Nephron progenitor cell (in vitro differentiated cells): Measurements from ENCODE around the gene WDR91.

ENCODE experiments used
- DNase-seq: peaks from one replicate; pipeline ENCODE4 v3.0.0; 2021
- H3K27ac Mint-ChIP-seq: 2 replicates; pipeline ENCODE4 v1.8.0; 2021; ENCODE audit warnings: mild to moderate bottlenecking, moderate library complexity, mixed read lengths
- H3K27me3 Mint-ChIP-seq: 2 replicates; pipeline ENCODE4 v1.8.0; 2021; ENCODE audit warnings: mild to moderate bottlenecking, low read depth, mixed read lengths; ENCODE audit not compliant: poor library complexity
- H3K36me3 Mint-ChIP-seq: 2 replicates; pipeline ENCODE4 v1.8.0; 2021; ENCODE audit warnings: low read depth, mixed read lengths
- H3K4me1 Mint-ChIP-seq: 2 replicates; pipeline ENCODE4 v1.8.0; 2021; ENCODE audit warnings: mixed read lengths
- H3K4me3 Mint-ChIP-seq: 2 replicates; pipeline ENCODE4 v1.8.0; 2021; ENCODE audit warnings: mild to moderate bottlenecking, moderate library complexity, mixed read lengths
- H3K9me3 Mint-ChIP-seq: 2 replicates; pipeline ENCODE4 v1.8.0; 2021; ENCODE audit warnings: mild to moderate bottlenecking, moderate library complexity, mixed read lengths
- CTCF ChIP-seq: fragments of 200-600 bp; sonication (generic); IDR thresholded peaks from 2 replicates; pipeline ENCODE4 v1.5.0; 2021; ENCODE audit warnings: antibody characterized with exemption

WDR91 gene

DNA sequence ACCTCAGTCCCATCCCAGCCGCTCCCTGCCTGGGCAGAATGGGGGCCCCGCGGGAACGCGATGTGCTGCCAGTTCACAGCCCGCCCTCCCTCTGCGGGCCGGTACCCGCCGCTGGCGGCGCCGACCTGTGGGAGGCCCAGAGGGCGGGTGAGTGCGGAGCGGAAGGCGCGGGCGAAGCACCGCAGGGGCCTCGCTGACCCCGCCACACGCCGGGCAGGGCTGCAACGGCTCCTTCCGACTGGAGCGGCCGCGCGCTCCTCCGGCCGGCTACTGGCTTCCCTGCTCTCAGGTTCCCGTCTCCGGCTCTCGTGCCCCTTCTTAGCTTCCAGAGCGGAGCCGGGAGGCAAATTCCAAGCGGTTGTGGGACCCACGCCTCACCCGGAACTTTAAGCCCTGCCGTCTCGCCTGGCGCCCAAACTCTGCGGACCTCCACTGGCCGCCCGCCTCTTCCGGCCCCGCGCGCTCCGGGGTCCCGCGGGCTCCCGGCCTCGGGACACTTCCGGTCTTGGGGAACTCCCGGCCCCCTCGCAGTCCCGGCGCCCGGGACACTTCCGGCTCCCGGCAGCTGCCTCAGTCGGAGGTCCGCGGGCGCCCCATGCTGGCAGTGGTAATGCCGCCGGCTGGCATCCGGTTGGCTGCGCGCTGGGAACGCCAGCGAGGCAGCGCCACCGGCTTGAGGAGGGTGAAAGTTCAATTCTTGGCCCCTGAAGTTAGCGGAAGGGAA lies 40.9 kb downstream of the WDR91 start, which contains the start of gene CYREN:
Gene CYREN, minus strand, starts transcription at position 434 of the 724 bp plus-strand sequence. CDS start 1,785 bp downstream, outside the sequence.
- H3K4me1 Mint-ChIP-seq: peaks cover 55% of the 10 kb centered on the region
- H3K9me3 Mint-ChIP-seq: no peaks in the 10 kb centered on the region
- H3K36me3 Mint-ChIP-seq: peaks cover 42% of the 10 kb centered on the region
- peak; percentile 41 for TF ChIP-seq CTCF
- peaks cover 7% of the 10 kb centered on the region for H3K27me3 Mint-ChIP-seq
- DNase-seq: peak; percentile 92
- peak within 1 kb of the TSS; percentile 99 for H3K27ac Mint-ChIP-seq
- peak within 1 kb of the TSS; percentile 92 for H3K4me3 Mint-ChIP-seq

GRCh38 chr7:135169964-135170273 lies 41.4 kb downstream of the WDR91 start:
- Mint-ChIP-seq H3K4me1 (peaks cover 55% of the 10 kb centered on the region), H3K27ac (no peak overlapping the region), H3K4me3 (peak overlapping the region; percentile 92), H3K27me3 (peaks cover 7% of the 10 kb centered on the region), H3K9me3 (no peaks in the 10 kb centered on the region), H3K36me3 (peaks cover 47% of the 10 kb centered on the region)
- DNase-seq: no peak
- TF ChIP-seq CTCF: no peak

- peak; percentile 22 for DNase-seq
- H3K4me1 Mint-ChIP-seq: peaks cover 55% of the 10 kb centered on the region
- no peaks in the 10 kb centered on the region for H3K9me3 Mint-ChIP-seq
- peak overlapping the region; percentile 92 for H3K4me3 Mint-ChIP-seq
- H3K27ac Mint-ChIP-seq: peak overlapping the region; percentile 87
- peaks cover 53% of the 10 kb centered on the region for H3K36me3 Mint-ChIP-seq
- peak; percentile 8 for TF ChIP-seq CTCF
- H3K27me3 Mint-ChIP-seq: peaks cover 7% of the 10 kb centered on the region
Measured at GRCh38 chr7:135169141-135169963, 42.0 kb downstream of the WDR91 start.

- no peak for DNase-seq
- H3K27me3 Mint-ChIP-seq: peaks cover 4% of the 10 kb centered on the region
Measured at GRCh38 chr7:135168489-135169140, 42.7 kb downstream of the WDR91 start.

GRCh38 chr7:135168001-135168400 lies 43.3 kb downstream of the WDR91 start:
- Mint-ChIP-seq H3K27ac (no peak overlapping the region), H3K4me1 (peaks cover 50% of the 10 kb centered on the region), H3K36me3 (peaks cover 65% of the 10 kb centered on the region), H3K9me3 (peaks cover 6% of the 10 kb centered on the region), H3K4me3 (no peak overlapping the region), H3K27me3 (peaks cover 4% of the 10 kb centered on the region)
- no peak for DNase-seq
- no peak for TF ChIP-seq CTCF

More at GRCh38 chr7:135168489-135169140, 42.7 kb downstream of the WDR91 start:
- Mint-ChIP-seq H3K4me3 (peak overlapping the region; percentile 92), H3K27ac (no peak overlapping the region), H3K9me3 (peaks cover 6% of the 10 kb centered on the region), H3K4me1 (peaks cover 50% of the 10 kb centered on the region), H3K36me3 (peaks cover 60% of the 10 kb centered on the region)
- no peak for TF ChIP-seq CTCF
